ENCODE results near the gene LGALS8.
"Not testable (repeated sequence)": the region's sequence is repeated elsewhere in the genome, so short reads cannot be mapped to it uniquely, and the experiment has no call there.

Gene LGALS8

GRCh38 chr1:236523704-236524141 lies at the start of gene LGALS8:
Gene LGALS8, plus strand, starts transcription at chr1:236523982. Its CDS starts 2,089 bp downstream, at chr1:236526071.
- no peak for DNase-seq

- DNase-seq: no peak
Observed at GRCh38 chr1:236476019-236476418, 47.8 kb upstream of the LGALS8 start.

GRCh38 chr1:236480758-236481436 lies 42.9 kb upstream of the LGALS8 start:
- DNase-seq: no peak

GRCh38 chr1:236484310-236484971 lies 39.3 kb upstream of the LGALS8 start:
- no peak for DNase-seq

GRCh38 chr1:236486356-236487002 lies 37.3 kb upstream of the LGALS8 start:
- no peak for DNase-seq

- not testable (repeated sequence) for DNase-seq
Observed at GRCh38 chr1:236489161-236489560, 34.6 kb upstream of the LGALS8 start.

- DNase-seq: peak; percentile 28
Observed at GRCh38 chr1:236489710-236490377, 33.9 kb upstream of the LGALS8 start.

- no peak for DNase-seq
Observed at GRCh38 chr1:236491469-236492136, 32.2 kb upstream of the LGALS8 start.

GRCh38 chr1:236492378-236492777 lies 31.4 kb upstream of the LGALS8 start:
- no peak for DNase-seq

GRCh38 chr1:236494082-236494481 lies 29.7 kb upstream of the LGALS8 start:
- no peak for DNase-seq

GRCh38 chr1:236494586-236495466 lies 29.0 kb upstream of the LGALS8 start:
- no peak for DNase-seq

- DNase-seq: peak; percentile 30
Observed at GRCh38 chr1:236495467-236496112, 28.2 kb upstream of the LGALS8 start.

GRCh38 chr1:236497908-236498307 lies 25.9 kb upstream of the LGALS8 start:
- no peak for DNase-seq

GRCh38 chr1:236501093-236501492 lies 22.7 kb upstream of the LGALS8 start:
- no peak for DNase-seq

- DNase-seq: no peak
Observed at GRCh38 chr1:236502579-236502971, 21.2 kb upstream of the LGALS8 start.

- no peak for DNase-seq
Observed at GRCh38 chr1:236502972-236503639, 20.7 kb upstream of the LGALS8 start.

GRCh38 chr1:236504338-236504737 lies 19.4 kb upstream of the LGALS8 start:
- not testable (repeated sequence) for DNase-seq

- DNase-seq: no peak
Observed at GRCh38 chr1:236507022-236507700, 16.6 kb upstream of the LGALS8 start.

- DNase-seq: no peak
Observed at GRCh38 chr1:236508593-236509027, 15.2 kb upstream of the LGALS8 start.

- DNase-seq: no peak
Observed at GRCh38 chr1:236509203-236509602, 14.6 kb upstream of the LGALS8 start.

Measured in NCI-H2029 treated with DMSO at 0.1 percent for 48 hours (cell line).